ENCODE measurements around the gene PACRG. TPM values are rescaled to one million over a fixed set of nuclear protein-coding genes. Genes with fewer than 3 reads are reported as not detected.

PACRG gene
- total RNA-seq, 1 experiment from 2014 or later = 0.59 TPM

DNA sequence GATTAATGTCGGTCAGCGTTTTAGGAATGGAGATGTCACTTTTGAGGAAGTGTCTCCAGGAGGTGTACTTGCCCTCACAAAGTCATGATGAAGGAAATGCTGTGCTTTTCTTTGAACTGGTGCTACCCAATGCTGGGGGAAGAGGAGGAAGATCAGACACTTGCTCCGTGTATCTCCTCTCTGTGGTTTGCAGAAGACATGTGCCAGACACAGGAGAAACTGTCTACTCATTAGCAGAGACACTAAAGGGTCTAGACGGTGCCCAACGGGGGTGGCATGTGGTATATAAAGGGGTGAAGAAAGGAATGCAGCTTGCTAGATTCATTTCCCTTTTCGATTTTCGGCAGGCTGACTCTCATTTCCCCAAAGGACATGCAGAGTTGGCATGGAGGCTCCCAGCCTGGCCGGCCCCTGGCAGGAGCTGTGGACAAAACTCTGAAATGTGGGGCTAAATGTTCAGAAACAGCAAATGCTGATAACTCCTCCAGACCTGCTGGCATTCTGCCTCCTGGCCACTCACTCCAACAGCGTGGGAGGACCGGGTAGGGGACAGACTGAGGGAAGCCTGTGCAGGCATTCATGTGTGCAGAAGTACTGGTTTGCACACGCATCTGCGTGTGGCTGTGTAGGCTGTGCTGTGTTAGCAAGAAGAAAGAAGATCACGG, 627.1 kb downstream of the PACRG start:
- Histone ChIP-seq H3K27me3 (ENCODE audit: control insufficient read depth, insufficient read depth, low read length) (no peaks in the 10 kb centered on the region), H3K4me3 (ENCODE audit: low read depth in 2 of 2, low read length in 2 of 2) (no peak overlapping the region), H3K4me1 (ENCODE audit: control insufficient read depth, insufficient read depth, low read length) (peaks cover 12% of the 10 kb centered on the region), H3K9me3 (ENCODE audit: control insufficient read depth, insufficient read depth, low read depth, low read length) (no peaks in the 10 kb centered on the region), H3K27ac (ENCODE audit: low read length) (no peak overlapping the region), H3K36me3 (ENCODE audit: control insufficient read depth, insufficient read depth, low read length) (no peaks in the 10 kb centered on the region)
- ATAC-seq (no peak), DNase-seq (ENCODE audit: low read depth, low spot score) (no peak)
- BruUV-seq (replicated peaks) = no TSS peak
- CTCF ChIA-PET = no interaction called here
- in situ Hi-C loops (cut with HindIII; ENCODE audit: low pct_unique_long_range_greater_than_20kb, low sequenced_read_pairs) = no loop called here
- POLR2A ChIA-PET = no interaction called here
- no peak for TF ChIP-seq CTCF (IDR thresholded peaks at IDR 0.05)
- no peak for TF ChIP-seq TCF7L2 (IDR thresholded peaks at IDR 0.05; ENCODE audit: low read depth, low read length)
- TF ChIP-seq SIN3A (IDR thresholded peaks at IDR 0.05; ENCODE audit: borderline replicate concordance, insufficient read depth, low read depth, low read length) = no peak
- no peak for TF ChIP-seq REST (IDR thresholded peaks at IDR 0.05; ENCODE audit: insufficient read depth in 1 of 2, low read depth in 2 of 2, low read length in 1 of 2)
- TF ChIP-seq POLR2AphosphoS5 (IDR thresholded peaks at IDR 0.05; ENCODE audit: low read depth, low read length) = no peak
- intact Hi-C loops (cut with micrococcal nuclease; ENCODE audit: unreplicated experiment) = no loop called here

DNA sequence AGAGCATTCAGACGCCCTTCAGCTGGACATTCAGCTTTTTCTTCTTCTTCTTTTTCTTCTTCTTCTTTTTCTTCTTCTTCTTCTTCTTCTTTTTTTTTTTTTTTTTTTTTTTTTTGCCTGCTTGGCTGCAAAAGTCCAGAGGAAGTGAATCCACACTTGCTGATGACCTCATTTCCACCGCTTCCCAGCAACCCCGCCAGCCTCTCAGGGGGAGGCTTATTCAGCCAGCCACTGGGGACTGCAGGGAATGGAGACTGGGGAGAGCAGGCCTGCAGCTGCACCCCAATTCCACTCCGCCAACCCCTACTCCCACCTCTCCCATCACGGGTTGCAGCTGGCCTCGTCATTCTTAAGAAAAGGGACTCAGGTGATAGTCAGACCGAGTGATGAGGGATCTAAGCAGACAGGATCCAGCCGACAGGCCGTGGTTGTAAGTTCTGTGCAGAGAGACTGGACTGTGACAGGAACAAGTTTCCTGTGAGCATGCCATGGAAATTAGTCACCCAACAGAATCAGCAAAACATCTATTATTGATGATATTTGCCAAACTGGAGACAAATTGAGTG, 627.7 kb downstream of the PACRG start:
- Histone ChIP-seq H3K27me3 (ENCODE audit: control insufficient read depth, insufficient read depth, low read length) (no peaks in the 10 kb centered on the region), H3K36me3 (ENCODE audit: control insufficient read depth, insufficient read depth, low read length) (no peaks in the 10 kb centered on the region), H3K4me3 (ENCODE audit: low read depth in 2 of 2, low read length in 2 of 2) (no peak overlapping the region), H3K9me3 (ENCODE audit: control insufficient read depth, insufficient read depth, low read depth, low read length) (no peaks in the 10 kb centered on the region), H3K4me1 (ENCODE audit: control insufficient read depth, insufficient read depth, low read length) (peaks cover 12% of the 10 kb centered on the region), H3K27ac (ENCODE audit: low read length) (peak overlapping the region; percentile 39; the same call in 1 of the 2 replicates)
- no TSS peak for BruUV-seq (replicated peaks)
- ATAC-seq (peak; percentile 55; the same call in 1 of the 2 replicates), DNase-seq (ENCODE audit: low read depth, low spot score) (no peak)
- intact Hi-C loops (cut with micrococcal nuclease; ENCODE audit: unreplicated experiment) = no loop called here
- CTCF ChIA-PET = no interaction called here
- POLR2A ChIA-PET = no interaction called here
- in situ Hi-C loops (cut with HindIII; ENCODE audit: low pct_unique_long_range_greater_than_20kb, low sequenced_read_pairs) = no loop called here
- no peak for TF ChIP-seq REST (IDR thresholded peaks at IDR 0.05; ENCODE audit: insufficient read depth in 1 of 2, low read depth in 2 of 2, low read length in 1 of 2)
- TF ChIP-seq POLR2AphosphoS5 (IDR thresholded peaks at IDR 0.05; ENCODE audit: low read depth, low read length) = no peak
- TF ChIP-seq TCF7L2 (IDR thresholded peaks at IDR 0.05; ENCODE audit: low read depth, low read length) = no peak
- no peak for TF ChIP-seq SIN3A (IDR thresholded peaks at IDR 0.05; ENCODE audit: borderline replicate concordance, insufficient read depth, low read depth, low read length)
- no peak for TF ChIP-seq CTCF (IDR thresholded peaks at IDR 0.05)
